Subcutaneous adipose tissue (tissue), 4 donors: Measurements from ENCODE around the gene SETX. TPM values are rescaled to one million over a fixed set of nuclear protein-coding genes. Genes with fewer than 3 reads are reported as not detected.

Source experiments
- CTCF ChIP-seq: fragments of 450-650 bp; IDR thresholded peaks from one replicate; pipeline ENCODE4 v1.5.1; 2016; ENCODE audit warnings: low read depth, mild to moderate bottlenecking, control low read depth, antibody characterized with exemption, moderate library complexity
- total RNA-seq, 4 donors: library from RNA; depleted of rRNA; stranded (reverse); fragments of >200 nt; gene quantifications; one replicate each; pipeline ENCODE4 v1.1.0, GENCODE V29; 2016

Gene SETX
- total RNA-seq, 4 donors from 2014 or later: 66.7 to 94.0 (median 75.6) TPM

- no peak for TF ChIP-seq CTCF
These were observed 130.1 kb downstream of the SETX start for GRCh38 chr9:132224645-132225044.

- TF ChIP-seq CTCF: no peak
These were observed 132.8 kb downstream of the SETX start for GRCh38 chr9:132221941-132222340.

- TF ChIP-seq CTCF: no peak
These were observed 136.6 kb downstream of the SETX start for GRCh38 chr9:132218208-132218607.

DNA sequence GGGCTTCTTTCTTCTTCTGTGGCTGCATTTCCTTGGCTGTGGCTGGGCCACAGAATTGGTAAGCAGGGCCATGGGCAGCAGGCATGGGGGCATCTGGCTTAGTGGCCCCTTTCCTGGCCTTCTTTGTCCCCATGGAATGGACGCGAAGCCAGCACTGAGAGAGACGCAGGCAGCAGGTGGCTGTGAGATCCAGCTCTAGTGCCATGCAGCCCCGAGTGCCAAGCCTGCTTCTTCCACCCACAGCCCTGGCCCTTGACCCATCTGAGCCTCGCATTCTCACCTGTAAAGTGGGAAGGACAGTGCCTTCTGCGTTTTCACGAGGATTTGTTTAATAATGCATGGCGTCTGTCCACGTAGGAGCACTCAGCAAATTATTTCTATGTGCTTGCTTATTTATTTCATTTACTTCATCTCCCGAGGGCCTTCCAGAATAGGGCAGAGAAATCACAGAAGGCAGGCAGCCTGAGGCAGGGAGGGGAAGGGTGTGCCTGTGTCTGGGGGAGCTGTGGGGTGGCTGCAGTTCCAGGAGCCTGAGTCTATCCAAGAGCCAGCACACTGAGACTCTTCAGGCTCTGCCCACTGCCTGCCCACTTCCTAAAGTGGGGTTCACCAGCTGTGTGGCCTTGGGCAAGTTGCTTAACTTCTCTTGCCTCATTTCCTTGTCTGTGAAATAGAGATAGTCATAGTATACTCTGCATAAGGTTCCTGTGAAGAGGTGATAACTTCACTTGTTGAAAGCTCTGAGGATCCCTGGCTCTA, 137.7 kb downstream of the SETX start:
- TF ChIP-seq CTCF: no peak

- no peak for TF ChIP-seq CTCF
These were observed 140.7 kb downstream of the SETX start for GRCh38 chr9:132214027-132214622.

GRCh38 chr9:132211570-132211969, 143.2 kb downstream of the SETX start:
- no peak for TF ChIP-seq CTCF

Other genes with a start within 250 kb of the SETX start
- 1 to 10 TPM in 1 of 4 donors, under 1 TPM in 1, not detected in 2; 0.44 to 3.2 TPM for gene NTNG2, start 192.9 kb downstream of the SETX start, total RNA-seq
- 10 to 100 TPM; 10.4 to 19.2 (median 13.3) TPM for gene TTF1, start 51.9 kb upstream of the SETX start, total RNA-seq
- gene CFAP77, start 55.2 kb upstream of the SETX start, total RNA-seq: not detected
- gene BARHL1, start 227.6 kb upstream of the SETX start, total RNA-seq: not detected